OCI-M1 (cell line): ENCODE data around the gene C16orf86.

Experiments used
- DNase-seq: peaks from one replicate; lab custom pipeline; 2025; lab: John Stamatoyannopoulos, UW

Gene C16orf86

DNA sequence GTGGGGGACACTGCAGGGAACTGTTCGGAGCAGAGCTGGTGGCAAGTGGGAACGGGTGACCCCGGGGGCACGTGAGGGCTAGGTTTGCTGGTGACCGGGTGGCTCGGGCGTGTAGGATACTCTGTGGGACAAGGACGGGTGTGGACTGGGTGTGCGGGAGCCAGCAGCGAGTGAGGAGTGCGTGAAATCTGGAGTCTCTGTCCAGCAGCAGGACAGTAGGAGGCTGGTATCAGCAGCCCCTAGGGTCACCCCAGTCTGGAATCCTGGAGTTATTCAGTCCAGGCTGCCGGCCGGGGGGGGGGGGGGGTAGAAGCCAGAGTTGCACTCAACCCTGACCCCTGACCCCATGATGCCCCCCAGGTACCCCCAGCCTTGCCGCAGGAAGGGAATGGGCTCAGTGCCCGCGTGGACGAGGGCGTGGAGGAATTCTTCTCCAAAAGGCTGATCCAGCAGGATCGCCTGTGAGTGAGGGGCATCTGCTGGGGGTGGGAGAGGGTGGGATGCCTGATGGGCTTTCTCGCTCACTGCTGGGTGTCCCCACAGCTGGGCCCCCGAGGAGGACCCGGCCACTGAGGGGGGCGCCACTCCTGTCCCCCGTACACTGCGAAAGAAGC is 12.7 kb upstream of the C16orf86 start:
- DNase-seq, result no peak

GRCh38 chr16:67654403-67654911 is 12.2 kb upstream of the C16orf86 start:
- DNase-seq, result no peak

DNA sequence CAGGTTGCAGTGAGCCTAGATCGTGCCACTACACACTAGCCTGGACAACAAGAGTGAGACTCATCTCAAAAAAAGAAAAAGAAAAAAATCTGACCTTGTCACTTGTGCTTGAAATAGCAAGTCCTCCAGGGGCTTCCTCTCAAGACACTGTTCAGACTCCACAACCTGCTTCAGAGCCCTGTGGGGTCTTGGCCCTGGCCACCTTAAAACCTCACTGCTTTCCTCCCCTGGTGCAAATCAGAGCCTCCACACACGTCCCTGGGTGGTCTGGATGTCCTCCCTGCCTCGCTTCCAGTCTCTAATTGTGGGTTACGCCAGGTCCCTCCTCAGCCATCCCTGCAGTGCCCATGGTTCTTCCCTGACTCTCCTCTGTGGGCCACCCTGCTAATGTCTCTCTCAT is 11.3 kb upstream of the C16orf86 start:
- DNase-seq, result no peak

- no peak for DNase-seq
Observed at GRCh38 chr16:67656344-67657016, 10.1 kb upstream of the C16orf86 start.

DNA sequence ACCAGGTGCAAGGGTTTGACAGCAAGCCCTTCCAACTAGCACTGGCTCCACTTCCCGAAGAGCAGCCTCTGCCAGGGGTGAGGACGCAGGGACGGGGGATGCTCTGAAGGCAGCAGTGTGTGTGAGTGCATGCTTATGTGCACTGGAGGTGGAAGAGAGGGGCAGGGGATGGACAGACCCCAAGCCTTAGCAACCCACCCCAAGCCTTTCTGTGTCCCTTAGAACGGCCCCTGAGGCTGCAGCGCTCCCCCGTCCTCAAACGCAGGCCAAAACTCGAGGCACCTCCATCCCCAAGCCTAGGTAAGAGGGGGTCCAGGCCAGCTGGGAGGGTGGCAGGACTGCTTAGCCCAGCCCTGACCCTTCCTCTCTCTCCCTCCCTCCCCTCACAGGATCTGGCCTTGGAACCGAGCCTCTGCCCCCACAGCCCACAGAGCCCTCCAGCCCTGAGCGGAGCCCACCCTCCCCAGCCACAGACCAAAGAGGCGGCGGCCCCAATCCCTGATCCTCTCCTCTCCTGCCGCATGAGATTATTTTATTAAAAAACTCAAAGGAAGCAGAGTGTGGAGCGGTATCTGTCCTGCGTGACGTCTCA is 9.5 kb upstream of the C16orf86 start:
- DNase-seq, result no peak

DNA sequence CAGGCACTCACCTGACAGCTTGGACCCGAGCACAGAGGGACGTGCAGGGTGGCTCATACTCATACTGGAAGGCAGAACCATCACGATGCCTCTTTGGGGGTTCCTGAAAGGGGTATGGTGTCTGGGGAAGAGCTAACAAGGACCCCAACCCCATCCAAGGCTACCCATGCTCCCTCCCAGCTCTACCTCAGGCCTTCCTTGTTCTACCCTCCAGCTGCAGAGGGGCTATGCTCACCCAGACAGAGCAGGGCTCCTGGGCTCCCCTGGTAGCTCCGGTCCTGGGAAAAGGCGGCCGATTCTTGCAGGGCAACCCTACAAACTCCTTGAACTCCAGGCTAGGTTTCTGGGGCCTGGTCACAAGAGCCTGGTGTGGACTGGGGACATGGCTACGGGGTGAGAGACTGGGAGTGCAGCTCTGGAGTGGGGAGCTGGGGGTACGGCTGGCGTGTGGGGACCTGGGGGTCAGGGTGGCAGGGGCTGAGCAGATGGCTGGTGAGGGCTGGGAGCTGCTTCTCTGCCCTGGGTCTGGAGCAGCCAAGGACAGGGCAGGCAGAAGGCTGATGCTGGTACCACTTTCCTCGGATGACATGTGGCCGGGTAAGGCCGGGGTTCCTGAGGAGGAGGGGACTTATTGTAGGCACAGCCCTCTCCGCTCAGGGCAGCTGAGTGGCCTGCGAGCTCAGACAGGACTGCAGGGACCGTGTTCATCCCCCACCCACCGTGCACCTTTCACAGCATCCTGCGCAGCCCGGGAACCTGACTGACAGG is 8.7 kb upstream of the C16orf86 start:
- no peak for DNase-seq

DNA sequence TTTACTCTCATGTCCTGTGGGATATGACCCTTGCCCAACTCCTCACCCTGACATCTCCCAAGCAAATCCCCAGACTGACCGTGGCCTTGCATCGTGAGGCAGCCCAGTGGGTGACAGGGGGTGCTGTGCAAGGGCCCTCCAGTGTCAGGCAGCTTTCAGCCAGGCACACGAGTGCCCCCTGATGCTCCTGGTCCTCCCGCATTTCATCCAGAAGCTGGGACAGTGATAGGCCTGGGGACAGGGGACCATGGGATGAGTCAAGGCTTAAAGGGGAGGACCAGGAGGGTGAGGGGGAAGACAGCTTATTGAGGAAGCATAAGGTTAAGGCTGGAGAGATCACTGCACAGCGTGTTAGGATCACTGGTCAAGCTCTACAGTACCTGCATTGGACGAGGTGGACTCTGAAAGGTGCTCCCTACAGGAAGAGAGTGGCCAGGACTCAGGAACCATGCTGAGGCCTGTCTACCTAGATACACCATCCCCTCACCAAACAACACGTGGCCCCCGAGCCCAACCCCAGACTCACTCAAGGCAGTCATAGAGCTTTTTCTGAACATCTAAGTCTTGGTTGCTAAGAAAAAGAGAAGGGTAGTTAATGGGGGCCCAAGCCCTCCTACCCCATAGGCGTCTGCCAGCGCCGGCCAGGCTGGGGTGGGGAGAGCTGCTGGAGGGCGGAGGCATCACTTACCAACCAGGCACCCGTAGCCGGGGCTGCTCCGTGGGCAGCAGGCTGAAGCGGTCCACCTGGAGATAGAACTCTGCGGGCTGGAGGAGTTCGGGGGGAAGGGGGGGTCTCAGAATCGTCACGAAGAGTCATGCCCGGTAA is 7.6 kb upstream of the C16orf86 start:
- DNase-seq, result no peak

- peak; percentile 97 for DNase-seq
Observed at GRCh38 chr16:67659675-67660563, 6.7 kb upstream of the C16orf86 start, which contains the start of gene ACD. Gene ACD (minus strand): TSS chr16:67660260. CDS start chr16:67660220, 40 bp downstream.

- peak; percentile 97 for DNase-seq
Observed at GRCh38 chr16:67660564-67661028, 6.0 kb upstream of the C16orf86 start, which contains the start of gene PARD6A. Gene PARD6A (plus strand): TSS chr16:67660960. CDS start chr16:67661039, 79 bp downstream.

GRCh38 chr16:67661101-67661761 is 5.4 kb upstream of the C16orf86 start:
- no peak for DNase-seq

- no peak for DNase-seq
Observed at GRCh38 chr16:67661886-67662652, 4.5 kb upstream of the C16orf86 start.

GRCh38 chr16:67662653-67663010 is 4.0 kb upstream of the C16orf86 start:
- no peak for DNase-seq

GRCh38 chr16:67663151-67663876 is 3.3 kb upstream of the C16orf86 start:
- peak; percentile 18 for DNase-seq

DNA sequence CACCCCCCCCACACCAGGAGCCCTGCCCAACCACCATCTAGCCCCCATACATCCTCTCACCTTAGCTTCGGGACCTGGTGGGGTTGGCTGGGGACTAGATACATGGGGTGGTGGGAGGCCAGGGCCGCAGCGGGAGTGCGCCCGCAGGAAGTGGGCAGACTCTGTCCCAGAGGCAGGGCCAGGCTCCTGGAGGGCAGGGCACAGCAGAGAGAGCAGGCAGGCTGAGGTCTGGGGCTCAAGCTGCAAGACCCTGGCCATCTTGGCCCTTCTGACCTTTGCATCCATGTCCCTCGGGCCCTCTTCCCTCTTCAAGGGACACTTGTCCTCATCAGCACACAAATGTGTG is 2.8 kb upstream of the C16orf86 start:
- no peak for DNase-seq

DNA sequence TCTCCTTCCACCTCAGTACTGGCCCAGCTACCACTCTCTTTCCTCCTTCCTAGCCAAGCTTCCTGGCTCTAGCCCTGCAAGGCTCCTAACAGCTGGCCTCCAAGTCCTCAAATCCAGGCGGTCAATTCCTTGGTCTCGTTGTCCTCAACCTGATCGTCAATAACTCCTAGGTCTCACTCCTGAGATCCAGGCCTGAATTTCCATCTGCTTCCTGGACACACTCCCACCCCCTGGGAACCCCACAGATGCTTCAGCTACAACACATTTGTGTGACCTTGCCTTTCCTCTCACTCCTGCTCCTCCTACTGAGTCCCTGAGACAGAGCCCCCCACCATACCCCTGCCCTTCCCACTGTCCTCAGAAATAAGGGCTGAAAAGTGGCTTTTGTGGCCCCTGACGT is 2.4 kb upstream of the C16orf86 start:
- no peak for DNase-seq

GRCh38 chr16:67664871-67665270 is 1.7 kb upstream of the C16orf86 start:
- DNase-seq, result no peak

GRCh38 chr16:67665598-67665997 is 1.0 kb upstream of the C16orf86 start:
- no peak for DNase-seq

GRCh38 chr16:67666032-67666551 is 522 bp upstream of the C16orf86 start:
- peak; percentile 55 for DNase-seq
